NT2/D1 (cell line): ENCODE results near the gene S100A8.

Experiments used
- DNase-seq: peaks from one replicate; pipeline ENCODE4 v3.0.0-alpha.2; 2011; ENCODE audit warnings: low read depth, low spot score
- H3K27me3 ChIP-seq: 2 replicates; pipeline ENCODE4 v1.6.0; 2011; ENCODE audit warnings: mild to moderate bottlenecking; ENCODE audit not compliant: insufficient read length, insufficient read depth
- H3K36me3 ChIP-seq: 2 replicates; pipeline ENCODE4 v1.6.1; 2011; ENCODE audit warnings: mild to moderate bottlenecking, low read length, mixed read lengths; ENCODE audit not compliant: insufficient read depth, insufficient read length
- H3K4me1 ChIP-seq: 2 replicates; pipeline ENCODE4 v1.5.1; 2011; ENCODE audit not compliant: insufficient read depth, insufficient read length
- H3K4me3 ChIP-seq: 2 replicates; pipeline ENCODE4 v1.5.1; 2011; ENCODE audit warnings: low read depth; ENCODE audit not compliant: insufficient read length
- H3K9ac ChIP-seq: 2 replicates; pipeline ENCODE4 v1.6.0; 2011; ENCODE audit warnings: low read depth; ENCODE audit not compliant: insufficient read length
- H3K9me3 ChIP-seq: 2 replicates; pipeline ENCODE4 v1.5.1; 2011; ENCODE audit warnings: mild to moderate bottlenecking, low read length; ENCODE audit not compliant: insufficient read depth
- SUZ12 ChIP-seq: IDR thresholded peaks from 2 replicates; pipeline ENCODE4 v1.6.1; 2011; ENCODE audit not compliant: insufficient read length, insufficient read depth; ENCODE audit errors: extremely low read depth
- YY1 ChIP-seq: IDR thresholded peaks from 2 replicates; pipeline ENCODE4 v1.6.1; 2011; ENCODE audit not compliant: insufficient read length, insufficient read depth
- ZNF274 ChIP-seq: IDR thresholded peaks from 2 replicates; pipeline ENCODE4 v1.6.1; 2011; ENCODE audit warnings: mild to moderate bottlenecking, low read depth, low read length

S100A8 gene

GRCh38 chr1:153345187-153346076 lies 45.4 kb downstream of the S100A8 start:
- no peak for DNase-seq
- Histone ChIP-seq H3K4me3 (no peak overlapping the region), H3K27me3 (no peaks in the 10 kb centered on the region), H3K9ac (no peak overlapping the region), H3K36me3 (no peaks in the 10 kb centered on the region), H3K9me3 (no peaks in the 10 kb centered on the region), H3K4me1 (peaks cover 9% of the 10 kb centered on the region)
- no peak for TF ChIP-seq YY1
- no peak for TF ChIP-seq ZNF274
- TF ChIP-seq SUZ12 = no peak

GRCh38 chr1:153344718-153345025 lies 46.2 kb downstream of the S100A8 start:
- no peaks in the 10 kb centered on the region; the same call in 1 of the 2 replicates for H3K9me3 ChIP-seq
- H3K27me3 ChIP-seq = no peaks in the 10 kb centered on the region
- no peak overlapping the region for H3K4me3 ChIP-seq
- H3K4me1 ChIP-seq = peaks cover 9% of the 10 kb centered on the region
- no peak overlapping the region for H3K9ac ChIP-seq
- no peak for DNase-seq
- TF ChIP-seq YY1 (no peak), SUZ12 (no peak), ZNF274 (no peak)
- no peaks in the 10 kb centered on the region for H3K36me3 ChIP-seq

GRCh38 chr1:153343811-153344717 lies 46.8 kb downstream of the S100A8 start:
- no peak for DNase-seq
- TF ChIP-seq SUZ12 (no peak), ZNF274 (no peak)
- H3K27me3 ChIP-seq = no peaks in the 10 kb centered on the region
- H3K9me3 ChIP-seq = no peaks in the 10 kb centered on the region; the same call in 1 of the 2 replicates
- H3K9ac ChIP-seq = no peak overlapping the region
- peaks cover 9% of the 10 kb centered on the region for H3K4me1 ChIP-seq
- no peaks in the 10 kb centered on the region for H3K36me3 ChIP-seq
- H3K4me3 ChIP-seq = no peak overlapping the region

GRCh38 chr1:153343040-153343681 lies 47.7 kb downstream of the S100A8 start:
- TF ChIP-seq ZNF274 (no peak), SUZ12 (no peak), YY1 (no peak)
- H3K4me1 ChIP-seq = peaks cover 9% of the 10 kb centered on the region
- no peaks in the 10 kb centered on the region for H3K36me3 ChIP-seq
- H3K9me3 ChIP-seq = no peaks in the 10 kb centered on the region; the same call in 1 of the 2 replicates
- H3K4me3 ChIP-seq = no peak overlapping the region
- H3K27me3 ChIP-seq = no peaks in the 10 kb centered on the region
- H3K9ac ChIP-seq = no peak overlapping the region
- no peak for DNase-seq

- peaks cover 9% of the 10 kb centered on the region for H3K4me1 ChIP-seq
- TF ChIP-seq SUZ12 (no peak), YY1 (no peak), ZNF274 (no peak)
- H3K9me3 ChIP-seq = no peaks in the 10 kb centered on the region; the same call in 1 of the 2 replicates
- H3K4me3 ChIP-seq = no peak overlapping the region
- DNase-seq = no peak
- no peaks in the 10 kb centered on the region for H3K36me3 ChIP-seq
- H3K9ac ChIP-seq = no peak overlapping the region
- no peaks in the 10 kb centered on the region for H3K27me3 ChIP-seq
Observed at GRCh38 chr1:153342178-153342577, 48.7 kb downstream of the S100A8 start.

- no peak for DNase-seq
- no peaks in the 10 kb centered on the region; the same call in 1 of the 2 replicates for H3K9me3 ChIP-seq
- H3K27me3 ChIP-seq = no peaks in the 10 kb centered on the region
- no peak overlapping the region for H3K4me3 ChIP-seq
- H3K9ac ChIP-seq = no peak overlapping the region
- no peaks in the 10 kb centered on the region for H3K36me3 ChIP-seq
- TF ChIP-seq SUZ12 (no peak), YY1 (no peak), ZNF274 (no peak)
- peaks cover 9% of the 10 kb centered on the region for H3K4me1 ChIP-seq
Observed at GRCh38 chr1:153341431-153341934, 49.4 kb downstream of the S100A8 start.
